T-helper 1 cell (primary cell): ENCODE measurements around the gene LYZL1.
"Not testable (repeated sequence)": the region's sequence is repeated elsewhere in the genome, so short reads cannot be mapped to it uniquely, and the experiment has no call there.

ENCODE experiments used
- DNase-seq, 5 donors: peaks; one replicate each; pipeline ENCODE4 v3.0.0-alpha.2; 2012 to 2020

Gene LYZL1

GRCh38 chr10:29332761-29333148 lies 43.9 kb downstream of the LYZL1 start:
- no peak for DNase-seq

DNA sequence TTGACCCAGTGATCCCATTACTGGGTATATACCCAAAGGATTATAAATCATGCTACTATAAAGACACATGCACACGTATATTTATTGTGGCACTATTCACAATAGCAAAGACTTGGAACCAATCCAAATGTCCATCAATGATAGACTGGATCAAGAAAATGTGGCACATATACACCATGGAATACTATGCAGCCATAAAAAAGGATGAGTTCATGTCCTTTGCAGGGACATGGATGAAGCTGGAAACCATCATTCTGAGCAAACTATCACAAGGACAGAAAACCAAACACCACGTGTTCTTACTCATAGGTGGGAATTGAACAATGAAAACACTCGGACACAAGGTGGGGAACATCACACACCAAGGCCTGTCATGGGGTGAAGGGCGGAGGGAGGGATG lies 48.7 kb downstream of the LYZL1 start:
- DNase-seq: not testable (repeated sequence)

- DNase-seq: no peak
Observed at GRCh38 chr10:29343607-29344038, 54.8 kb downstream of the LYZL1 start.

- no peak for DNase-seq
Observed at GRCh38 chr10:29344073-29344820, 55.4 kb downstream of the LYZL1 start.

GRCh38 chr10:29345144-29345909 lies 56.5 kb downstream of the LYZL1 start:
- DNase-seq: no peak

DNA sequence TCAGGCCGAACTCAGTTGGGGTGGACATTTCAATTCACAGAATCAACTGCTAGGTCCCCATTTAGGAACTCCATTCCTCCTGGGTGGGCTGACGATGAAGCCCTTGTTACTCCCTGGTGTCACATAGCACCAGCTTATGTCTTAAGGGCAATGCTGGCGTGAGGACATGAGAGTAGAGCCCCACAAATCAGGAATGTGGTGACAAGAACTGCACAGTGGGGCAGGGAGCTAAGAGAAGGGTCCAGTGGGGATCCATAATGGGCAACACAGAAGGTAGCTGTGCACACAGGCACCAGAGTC lies 57.0 kb downstream of the LYZL1 start:
- no peak for DNase-seq

DNA sequence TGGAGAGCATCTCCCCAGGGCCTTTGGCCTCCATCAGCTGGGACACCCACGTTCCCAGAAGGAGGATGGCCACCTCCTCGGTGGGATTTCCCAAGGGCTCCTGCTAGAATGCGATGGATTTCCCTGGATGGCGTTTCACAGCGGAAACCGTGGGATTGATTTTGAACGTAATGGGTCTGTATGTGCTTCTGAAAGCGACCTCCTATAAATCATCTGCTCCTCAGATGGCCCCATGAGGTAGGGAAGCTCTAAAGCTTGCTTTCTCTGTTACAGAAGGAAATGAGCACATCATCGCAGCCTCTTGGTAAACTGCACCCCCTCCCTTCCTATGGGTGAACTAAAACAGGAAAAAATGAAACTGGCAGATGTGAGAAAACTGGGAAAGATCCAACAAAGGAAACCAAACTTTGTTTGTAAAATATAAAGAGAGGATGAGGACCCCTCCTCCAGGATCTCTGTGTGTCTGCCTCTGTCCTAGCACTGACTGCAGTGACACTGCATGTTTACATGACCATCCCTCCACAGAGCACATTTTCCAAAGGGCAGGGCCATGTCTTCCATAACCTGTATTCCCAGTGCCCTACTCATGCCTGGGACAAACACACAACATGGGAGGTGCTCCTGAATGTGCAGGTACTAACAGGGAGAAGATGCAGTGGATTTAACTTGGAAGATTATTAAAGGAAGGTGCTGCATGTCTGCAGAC lies 57.6 kb downstream of the LYZL1 start:
- no peak for DNase-seq

DNA sequence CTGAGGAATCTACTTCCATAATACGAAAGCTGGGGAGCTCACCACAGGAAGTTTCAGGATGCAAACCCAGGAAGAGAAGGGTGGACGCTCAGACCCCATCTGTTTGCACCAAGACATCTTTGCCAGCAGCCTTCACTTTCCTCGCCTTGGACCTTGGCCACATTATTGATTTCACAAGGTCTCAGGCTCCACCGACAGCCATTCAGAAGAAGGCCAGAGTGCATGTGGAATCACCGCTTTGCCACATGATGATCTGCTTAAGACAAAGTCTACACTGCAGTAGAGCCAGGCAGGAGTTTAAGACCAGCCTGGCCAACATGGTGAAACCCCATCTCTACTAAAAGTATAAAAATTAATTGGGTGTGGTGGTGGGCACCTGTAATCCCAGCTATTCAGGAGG lies 60.0 kb downstream of the LYZL1 start:
- no peak for DNase-seq

DNA sequence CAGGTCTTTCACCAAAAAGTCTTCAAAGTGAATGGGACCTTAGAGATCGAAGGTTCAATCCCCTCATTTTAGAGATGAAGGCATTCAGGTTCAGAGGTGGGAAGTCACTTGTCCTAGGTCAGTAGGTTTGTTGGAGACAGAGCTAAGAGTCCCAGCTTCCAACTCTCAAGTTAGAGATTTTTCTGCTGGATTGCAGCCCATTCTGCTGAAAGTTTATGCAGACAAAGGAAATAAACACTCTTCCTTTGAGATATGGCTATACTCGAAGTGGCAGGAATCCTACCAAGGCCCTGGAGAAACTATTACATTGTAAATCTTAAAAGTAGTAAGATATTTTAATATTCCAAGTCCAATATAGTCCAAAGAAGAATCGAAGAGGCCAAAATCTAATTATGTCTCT lies 64.4 kb downstream of the LYZL1 start:
- no peak for DNase-seq

GRCh38 chr10:29353887-29354561 lies 65.2 kb downstream of the LYZL1 start:
- no peak for DNase-seq

- no peak for DNase-seq
Observed at GRCh38 chr10:29355411-29355991, 66.6 kb downstream of the LYZL1 start.

DNA sequence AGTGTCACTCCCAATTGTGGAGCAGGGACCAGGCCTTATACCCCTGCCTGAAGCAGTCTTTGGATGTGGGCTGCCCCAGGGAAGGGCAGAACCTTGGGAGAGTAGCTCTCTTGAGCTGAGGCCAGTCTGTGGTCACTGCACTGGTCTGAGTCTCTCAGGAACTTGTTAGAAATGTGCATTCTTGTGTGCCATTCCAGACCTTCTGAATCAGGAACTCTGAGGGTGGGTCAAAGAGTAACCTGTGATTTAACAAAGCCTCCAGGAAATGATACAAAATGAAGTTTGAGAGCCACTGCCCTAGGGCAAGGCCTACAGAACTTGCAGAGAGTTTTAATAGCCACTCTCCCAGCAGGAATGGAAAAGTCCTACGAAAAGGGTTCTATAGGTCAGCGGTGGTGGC lies 68.1 kb downstream of the LYZL1 start:
- DNase-seq: no peak

DNA sequence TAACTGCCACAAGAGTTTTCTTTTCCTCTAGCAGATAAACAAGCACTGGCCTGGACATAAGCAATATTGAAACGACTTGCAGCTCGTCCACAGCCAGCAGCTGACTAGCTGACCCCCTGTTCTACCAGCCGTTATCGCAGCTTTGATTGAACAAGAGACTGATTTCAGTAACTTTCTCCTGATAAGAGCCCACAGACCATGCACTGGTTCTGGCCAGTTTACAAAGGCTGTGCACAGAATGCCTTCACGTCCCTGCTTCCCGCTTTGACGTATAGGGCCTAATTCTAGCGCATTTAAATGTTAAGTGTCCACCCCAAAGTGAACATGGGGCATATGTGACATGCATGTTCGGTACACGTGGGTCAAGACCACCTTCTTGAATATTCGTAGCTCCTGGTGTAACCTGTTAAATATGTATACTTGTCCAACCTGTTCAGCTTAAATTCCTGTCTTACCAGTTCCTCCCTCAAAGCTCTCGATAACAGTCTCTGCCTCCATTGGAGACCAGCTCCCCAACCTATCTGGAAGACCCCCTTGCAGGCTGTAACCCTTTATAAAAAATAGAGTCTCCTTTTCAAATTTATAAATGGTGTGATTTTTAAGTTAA lies 69.2 kb downstream of the LYZL1 start:
- DNase-seq: no peak

GRCh38 chr10:29360215-29360853 lies 71.5 kb downstream of the LYZL1 start:
- DNase-seq: not testable (repeated sequence)
